ENCODE measurements around the gene CDC42EP2.

DNA sequence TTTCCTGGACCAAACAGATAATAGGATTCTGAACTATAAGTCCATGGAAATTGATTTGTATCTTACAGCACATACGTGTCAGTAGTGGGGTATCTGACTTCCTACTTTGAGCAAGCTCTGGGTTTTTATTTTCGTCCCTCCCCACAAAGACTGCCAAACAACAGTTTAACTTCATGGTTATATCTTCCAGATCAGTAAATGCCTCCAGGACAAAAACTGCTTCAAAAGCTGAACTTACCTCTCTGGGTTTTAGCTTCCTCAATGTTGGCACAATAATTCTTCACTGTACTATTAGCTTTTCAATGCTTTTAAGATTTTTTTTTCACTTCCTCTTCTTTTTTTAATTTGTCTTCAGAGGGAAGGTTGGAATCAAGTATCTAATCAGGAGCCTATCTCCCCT lies 14.8 kb downstream of the CDC42EP2 start:
- TF ChIP-seq POLR2A (IDR thresholded peaks at IDR 0.05; ENCODE audit: low read length) (no peak), GATA1 (IDR thresholded peaks at IDR 0.05; ENCODE audit: low read depth, low read length) (no peak)
